ENCODE data around the gene LRRC2. TPM values are rescaled to one million over a fixed set of nuclear protein-coding genes. Genes with fewer than 3 reads are reported as not detected.

LRRC2 gene
- total and polyA plus RNA-seq, 2 of the 13 experiments (the other 11 are each of a cell fraction or from before 2014, with no cell fraction given) = 0.27 to 0.58 TPM

GRCh38 chr3:46566040-46566641 is at the start of gene LRRC2 (continued):
- no peak for TF ChIP-seq PAWR (CRISPR knock-in tag; IDR thresholded peaks at IDR 0.05; ENCODE audit: borderline replicate concordance)

- Histone ChIP-seq H3K4me1 (ENCODE audit: insufficient read depth, low read length) (no peaks in the 10 kb centered on the region), H3K9ac (ENCODE audit: insufficient read depth, low read depth, low read length) (no peak overlapping the region), H3K79me2 (ENCODE audit: insufficient read depth, low read length) (no peaks in the 10 kb centered on the region), H4K20me1 (ENCODE audit: insufficient read depth, low read length) (no peaks in the 10 kb centered on the region), H2AFZ (ENCODE audit: low read length) (no peak overlapping the region), H3K4me3 (replicated peaks in 1 of 3; ENCODE audit: insufficient read depth in 1 of 3, low read depth in 2 of 3, low read length in 3 of 3) (no peak overlapping the region), H3K27ac (ENCODE audit: extremely low read length, insufficient read depth, low read length) (no peak overlapping the region), H3K36me3 (replicated peaks in 1 of 2; ENCODE audit: control insufficient read depth in 1 of 2, insufficient read depth in 2 of 2, low read length in 2 of 2) (no peaks in the 10 kb centered on the region), H3K27me3 (ENCODE audit: control insufficient read depth in 1 of 2, insufficient read depth in 2 of 2, low read length in 2 of 2) (peaks cover 0 to 3% of the 10 kb centered on the region in 2 experiments; a peak in 3 of 5 replicates), H3K4me2 (ENCODE audit: low read depth, low read length) (no peak overlapping the region), H3K9me3 (ENCODE audit: low read length) (no peaks in the 10 kb centered on the region)
- in situ Hi-C loops (cut with HindIII; ENCODE audit: extremely low pct_ligation_motif_present, low pct_unique_long_range_greater_than_20kb) (no loop called here), intact Hi-C loops (cut with micrococcal nuclease; ENCODE audit: unreplicated experiment) (no loop called here)
- no peak for TF ChIP-seq ZNF790 (CRISPR knock-in tag; IDR thresholded peaks at IDR 0.05; ENCODE audit: borderline replicate concordance)
- no peak for TF ChIP-seq MYNN (CRISPR knock-in tag; IDR thresholded peaks at IDR 0.05; ENCODE audit: low read depth)
- no peak for TF ChIP-seq MEIS1 (CRISPR knock-in tag; IDR thresholded peaks at IDR 0.05; ENCODE audit: borderline replicate concordance)
- TF ChIP-seq ZMYM4 (CRISPR knock-in tag; IDR thresholded peaks at IDR 0.05) = no peak
- TF ChIP-seq ZNF720 (CRISPR knock-in tag; IDR thresholded peaks at IDR 0.05) = no peak
- no peak for TF ChIP-seq NFATC3 (CRISPR knock-in tag; IDR thresholded peaks at IDR 0.05)
- no peak for TF ChIP-seq ZFP1 (CRISPR knock-in tag; IDR thresholded peaks at IDR 0.05)
- TF ChIP-seq MAZ (IDR thresholded peaks at IDR 0.05; ENCODE audit: borderline replicate concordance, low read depth, low read length) = no peak
- TF ChIP-seq MAZ (CRISPR knock-in tag; IDR thresholded peaks at IDR 0.05; ENCODE audit: low read depth) = no peak
- no peak for TF ChIP-seq REXO4 (CRISPR knock-in tag; IDR thresholded peaks at IDR 0.05; ENCODE audit: borderline replicate concordance)
- no peak for TF ChIP-seq THRA (CRISPR knock-in tag; IDR thresholded peaks at IDR 0.05; ENCODE audit: borderline replicate concordance)
- TF ChIP-seq ZNF230 (CRISPR knock-in tag; IDR thresholded peaks at IDR 0.05) = no peak
- TF ChIP-seq ZFP41 (CRISPR knock-in tag; IDR thresholded peaks at IDR 0.05; ENCODE audit: borderline replicate concordance) = no peak
- TF ChIP-seq GATAD2A (CRISPR knock-in tag; IDR thresholded peaks at IDR 0.05) = no peak
- no peak for TF ChIP-seq MAF1 (CRISPR knock-in tag; IDR thresholded peaks at IDR 0.05; ENCODE audit: borderline replicate concordance)
- no peak for TF ChIP-seq ARID3A (IDR thresholded peaks at IDR 0.05; ENCODE audit: low read depth, low read length)
- FAIRE-seq = no peak
- POLR2A ChIA-PET = no interaction called here
- WGBS (ENCODE audit: low lambda C conversion rate) = 71% methylated on average over 9 of the region's 9 CpGs
- BruUV-seq (replicated peaks) = no TSS peak
- CTCF ChIA-PET (ENCODE audit: low intra/inter-chr PET ratio, low total read pairs) = no interaction called here
- ATAC-seq = no peak
- no peak for DNase-seq (ENCODE audit: low spot score)
Observed at GRCh38 chr3:46615050-46615775, 49.1 kb upstream of the LRRC2 start.

All from HepG2 (cell line).